IPS-20b (cell line): ENCODE measurements around the gene GNA14.

ENCODE experiments used
- H3K27ac ChIP-seq: one replicate; pipeline ENCODE4 v1.5.1; 2013; ENCODE audit warnings: low read length
- H3K27me3 ChIP-seq: 2 replicates; pipeline ENCODE4 v1.6.1; 2013; ENCODE audit warnings: mild to moderate bottlenecking, low read length, inconsistent platforms; ENCODE audit not compliant: insufficient read depth
- H3K36me3 ChIP-seq: 2 replicates; pipeline ENCODE4 v1.6.1; 2013; ENCODE audit warnings: low read depth, mild to moderate bottlenecking, inconsistent platforms, low read length, moderate library complexity; ENCODE audit not compliant: insufficient read depth
- H3K4me1 ChIP-seq: 2 replicates; pipeline ENCODE4 v1.6.1; 2013; ENCODE audit warnings: mild to moderate bottlenecking, control low read depth, inconsistent platforms, low read length, moderate library complexity; ENCODE audit not compliant: insufficient read depth
- H3K4me3 ChIP-seq: 2 replicates; pipeline ENCODE4 v1.5.1; 2013; ENCODE audit warnings: mild to moderate bottlenecking, low read length, inconsistent platforms
- H3K9ac ChIP-seq: 2 replicates; pipeline ENCODE4 v1.6.1; 2013; ENCODE audit warnings: low read depth, mild to moderate bottlenecking, inconsistent platforms, low read length, moderate library complexity
- H3K9me3 ChIP-seq: 2 replicates; pipeline ENCODE4 v1.6.1; 2013; ENCODE audit warnings: mild to moderate bottlenecking, low read depth, low read length, inconsistent platforms; ENCODE audit not compliant: insufficient read depth

The GNA14 gene

DNA sequence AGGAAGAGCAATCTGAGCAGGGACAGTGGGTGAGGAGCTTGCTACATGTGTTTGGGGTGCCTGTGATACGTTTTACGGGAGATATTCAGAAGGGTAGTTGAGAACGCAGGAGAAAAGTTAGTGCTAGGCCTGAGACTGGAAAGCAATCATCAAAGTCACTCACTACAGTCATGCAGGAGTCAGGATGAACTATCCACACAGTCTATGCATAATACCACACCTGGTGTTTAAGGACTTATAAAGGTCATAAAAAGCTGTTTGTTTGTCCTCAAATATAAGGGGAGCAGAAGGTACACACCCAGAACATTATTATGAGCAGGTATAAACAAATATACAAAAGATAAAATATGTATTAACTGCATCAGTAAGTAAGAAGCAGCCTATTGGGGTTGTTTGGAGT is 176.6 kb downstream of the GNA14 start:
- Histone ChIP-seq H3K27ac (no peak overlapping the region), H3K36me3 (no peaks in the 10 kb centered on the region), H3K9ac (no peak overlapping the region), H3K9me3 (no peaks in the 10 kb centered on the region; the same call in 1 of the 2 replicates), H3K4me3 (no peak overlapping the region), H3K4me1 (peaks cover 2% of the 10 kb centered on the region; the same call in 1 of the 2 replicates), H3K27me3 (no peaks in the 10 kb centered on the region)

DNA sequence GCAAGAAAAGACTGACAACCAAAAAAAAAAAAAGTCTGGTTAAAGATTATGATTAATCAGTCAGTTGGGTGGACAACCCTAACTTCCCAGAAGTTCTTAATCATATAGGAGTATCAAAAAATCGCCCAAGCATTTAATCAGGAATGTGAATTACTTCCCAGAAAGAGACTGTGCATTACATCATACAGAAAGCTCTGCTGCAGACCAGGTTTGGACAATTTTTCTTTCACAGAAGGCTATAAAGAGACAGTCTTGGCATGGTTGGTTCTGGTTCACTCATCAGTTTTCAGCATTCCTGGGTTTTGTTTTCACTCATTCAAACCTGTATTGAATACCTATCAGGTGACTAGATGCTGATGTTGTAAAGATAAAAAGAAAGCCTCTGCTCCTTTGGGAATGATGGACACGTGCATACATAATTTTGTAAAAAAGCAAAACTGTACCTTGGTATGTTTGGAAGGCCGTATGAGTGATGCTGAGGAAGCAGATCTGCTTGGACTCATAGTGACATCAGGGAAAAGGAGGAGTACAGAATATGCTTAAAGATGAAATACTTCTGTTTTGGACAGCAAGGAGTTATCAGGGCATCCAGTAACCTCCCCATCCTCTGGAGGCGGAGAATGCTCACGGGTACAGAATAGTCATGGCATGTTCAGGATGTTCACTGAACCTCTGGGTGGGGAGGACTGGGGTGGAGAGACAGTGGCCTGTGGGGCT is 178.4 kb downstream of the GNA14 start:
- Histone ChIP-seq H3K36me3 (no peaks in the 10 kb centered on the region), H3K4me3 (no peak overlapping the region), H3K27ac (no peak overlapping the region), H3K27me3 (no peaks in the 10 kb centered on the region), H3K9me3 (no peaks in the 10 kb centered on the region; the same call in 1 of the 2 replicates), H3K9ac (no peak overlapping the region), H3K4me1 (peaks cover 8% of the 10 kb centered on the region; the same call in 1 of the 2 replicates)

DNA sequence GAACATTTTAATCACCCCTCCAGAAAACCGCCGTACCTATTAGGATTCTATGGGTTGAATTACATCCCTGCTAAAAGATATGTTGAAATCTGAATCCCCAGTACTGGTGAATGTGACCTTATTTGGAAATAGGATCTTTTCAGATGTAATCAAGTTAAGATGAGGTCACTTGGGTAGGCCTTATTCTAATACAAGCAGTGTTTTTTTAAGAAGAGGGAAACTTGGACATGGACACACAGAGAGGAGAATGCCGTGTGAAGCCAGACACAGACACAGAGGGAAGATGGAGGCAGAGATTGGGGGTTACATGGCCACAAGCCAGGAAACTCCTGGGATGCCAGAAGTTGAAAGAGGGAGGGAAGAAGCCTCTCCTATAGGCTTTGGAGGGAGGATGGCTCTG is 183.5 kb downstream of the GNA14 start:
- H3K27ac ChIP-seq: no peak overlapping the region
- H3K36me3 ChIP-seq: no peaks in the 10 kb centered on the region
- H3K4me1 ChIP-seq: peaks cover 17% of the 10 kb centered on the region; the same call in 1 of the 2 replicates

DNA sequence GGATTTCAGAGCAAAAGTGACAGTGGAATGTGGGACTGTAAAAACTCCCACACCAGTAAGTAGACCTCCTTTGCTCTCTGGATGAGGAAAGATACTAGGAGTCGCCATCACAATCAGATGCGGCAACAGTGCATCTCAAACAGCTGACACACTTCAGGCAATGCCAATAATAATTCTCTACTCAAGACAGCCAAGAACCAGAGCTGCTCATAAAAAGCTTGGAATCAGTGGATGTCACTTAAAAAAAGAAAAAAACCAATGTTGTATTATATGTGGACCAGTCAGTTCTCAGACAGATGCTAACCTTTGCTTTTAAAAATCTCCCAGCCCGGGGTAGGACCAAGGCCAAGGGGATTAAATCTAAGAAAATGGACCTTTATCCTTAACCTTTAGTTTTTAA is 185.0 kb downstream of the GNA14 start:
- Histone ChIP-seq H3K4me1 (peaks cover 17% of the 10 kb centered on the region; the same call in 1 of the 2 replicates), H3K4me3 (no peak overlapping the region), H3K9ac (no peak overlapping the region), H3K9me3 (no peaks in the 10 kb centered on the region), H3K36me3 (no peaks in the 10 kb centered on the region), H3K27ac (no peak overlapping the region), H3K27me3 (no peaks in the 10 kb centered on the region)

More for the DNA sequence above, 183.5 kb downstream of the GNA14 start:
- Histone ChIP-seq H3K4me3 (no peak overlapping the region), H3K27me3 (no peaks in the 10 kb centered on the region), H3K9me3 (no peaks in the 10 kb centered on the region), H3K9ac (peak overlapping the region; percentile 1; the same call in 1 of the 2 replicates)

DNA sequence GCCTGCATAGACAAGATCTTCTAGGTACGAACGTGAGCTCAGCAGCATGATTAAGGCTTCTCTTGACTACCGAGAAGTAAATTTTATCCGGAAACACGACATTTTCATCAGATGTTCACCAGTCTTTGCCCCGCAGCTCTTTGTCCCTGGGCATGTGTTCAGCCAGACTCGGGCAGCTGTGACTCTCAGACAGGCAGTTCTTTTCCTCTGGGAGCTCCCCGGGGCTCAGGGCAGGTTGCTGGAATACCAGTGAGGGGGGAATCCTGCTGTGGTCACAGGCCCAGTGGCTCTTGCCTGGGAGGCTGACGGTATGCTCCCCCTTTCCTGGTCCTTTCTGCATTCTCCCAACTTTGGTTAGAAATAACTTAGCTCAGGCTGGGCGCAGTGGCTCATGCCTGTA is 186.1 kb downstream of the GNA14 start:
- no peak overlapping the region for H3K4me3 ChIP-seq
- H3K9ac ChIP-seq: no peak overlapping the region; the same call in 1 of the 2 replicates
- no peak overlapping the region for H3K27ac ChIP-seq
- H3K9me3 ChIP-seq: no peaks in the 10 kb centered on the region
- H3K36me3 ChIP-seq: no peaks in the 10 kb centered on the region
- no peaks in the 10 kb centered on the region for H3K27me3 ChIP-seq
- H3K4me1 ChIP-seq: peaks cover 21% of the 10 kb centered on the region; the same call in 1 of the 2 replicates

DNA sequence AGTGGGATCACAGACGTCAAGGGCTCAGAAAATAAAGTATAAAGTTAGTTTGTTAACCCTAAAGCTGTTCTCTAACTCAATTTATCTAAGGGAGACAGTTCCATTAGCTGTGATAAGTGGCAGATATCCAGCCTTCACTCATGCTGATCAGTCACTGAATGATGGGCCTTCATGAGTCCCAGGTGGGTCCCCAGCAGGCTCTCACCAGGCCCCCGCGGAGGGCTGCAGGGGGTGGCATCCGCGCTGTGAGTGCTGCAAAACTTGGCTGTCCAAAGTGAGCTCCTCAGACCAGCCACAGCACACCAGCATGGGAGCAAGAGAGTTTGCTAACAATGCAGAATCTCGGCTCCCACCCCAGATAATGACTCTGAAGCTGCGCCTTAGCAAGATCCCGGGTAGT is 187.2 kb downstream of the GNA14 start:
- H3K27me3 ChIP-seq: no peaks in the 10 kb centered on the region
- H3K4me1 ChIP-seq: peaks cover 15% of the 10 kb centered on the region; the same call in 1 of the 2 replicates
- H3K4me3 ChIP-seq: no peak overlapping the region
- H3K36me3 ChIP-seq: no peaks in the 10 kb centered on the region
- no peaks in the 10 kb centered on the region for H3K9me3 ChIP-seq
- no peak overlapping the region for H3K27ac ChIP-seq
- no peak overlapping the region for H3K9ac ChIP-seq

DNA sequence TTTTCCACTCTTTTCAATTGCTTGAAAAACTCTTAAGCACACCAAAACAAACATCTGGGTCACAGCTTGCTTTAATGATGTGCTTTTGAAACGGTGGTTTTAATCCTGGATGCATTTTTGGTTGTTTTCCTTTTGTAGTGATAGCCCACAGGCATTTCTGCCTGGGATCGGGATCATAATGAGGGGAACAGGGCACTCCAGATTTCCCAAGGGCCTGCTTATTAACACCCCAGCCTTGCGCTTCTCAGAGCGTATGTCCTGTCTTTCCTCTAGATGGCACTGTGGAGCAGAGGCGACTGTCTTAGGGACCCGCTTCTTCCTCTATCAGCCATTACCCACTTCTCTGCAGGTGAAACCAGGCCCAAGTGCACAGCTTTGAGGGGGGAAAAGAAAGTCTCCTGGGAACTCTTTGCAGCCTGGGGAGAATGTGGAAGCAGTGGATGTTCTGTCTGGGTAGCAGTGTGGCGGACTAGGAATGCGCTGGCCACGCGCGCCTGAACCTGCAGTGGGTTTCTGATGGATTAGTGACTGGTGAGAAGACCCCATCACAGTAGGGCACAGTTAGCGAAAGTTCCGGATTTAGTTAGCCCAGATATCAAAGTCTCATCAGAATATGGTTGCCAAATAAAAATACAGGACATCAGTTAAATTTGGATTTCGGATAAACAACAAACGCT is 190.1 kb downstream of the GNA14 start:
- no peaks in the 10 kb centered on the region for H3K9me3 ChIP-seq
- H3K27ac ChIP-seq: no peak overlapping the region
- H3K4me3 ChIP-seq: no peak overlapping the region
- no peak overlapping the region for H3K9ac ChIP-seq
- peaks cover 15% of the 10 kb centered on the region; the same call in 1 of the 2 replicates for H3K4me1 ChIP-seq
- no peaks in the 10 kb centered on the region for H3K27me3 ChIP-seq
- H3K36me3 ChIP-seq: no peaks in the 10 kb centered on the region

DNA sequence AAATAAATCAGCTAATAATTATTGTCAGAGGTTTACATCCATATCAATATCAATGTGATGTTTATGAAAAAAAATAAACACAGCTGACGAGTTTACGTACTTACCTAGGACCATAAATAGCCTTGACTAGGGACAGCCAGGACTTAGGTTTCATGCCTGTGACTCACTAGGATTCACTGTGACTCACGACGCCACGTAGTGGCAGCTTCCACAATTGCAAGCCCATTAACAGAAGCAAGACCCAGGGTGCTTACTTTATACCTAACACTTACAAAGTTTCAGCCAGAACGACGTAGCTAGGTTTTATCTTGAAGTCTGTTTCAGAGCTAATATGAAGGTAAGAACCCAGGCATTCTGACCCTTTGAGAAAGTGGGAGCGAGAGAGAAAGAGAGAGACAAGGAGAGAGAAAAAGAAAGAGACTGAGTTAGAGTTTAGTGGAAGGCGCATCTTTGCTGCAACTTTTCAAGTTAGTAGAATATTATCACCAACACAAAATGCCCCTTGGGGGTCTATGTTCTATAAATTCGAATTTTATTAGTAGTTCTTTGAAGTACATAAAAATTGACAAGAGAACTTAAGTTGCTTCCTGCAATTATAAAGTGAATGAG is 191.2 kb downstream of the GNA14 start:
- no peaks in the 10 kb centered on the region for H3K27me3 ChIP-seq
- no peak overlapping the region for H3K27ac ChIP-seq
- no peaks in the 10 kb centered on the region for H3K36me3 ChIP-seq
- H3K9ac ChIP-seq: no peak overlapping the region
- no peaks in the 10 kb centered on the region for H3K9me3 ChIP-seq
- no peak overlapping the region for H3K4me3 ChIP-seq
- H3K4me1 ChIP-seq: peaks cover 15% of the 10 kb centered on the region; the same call in 1 of the 2 replicates

DNA sequence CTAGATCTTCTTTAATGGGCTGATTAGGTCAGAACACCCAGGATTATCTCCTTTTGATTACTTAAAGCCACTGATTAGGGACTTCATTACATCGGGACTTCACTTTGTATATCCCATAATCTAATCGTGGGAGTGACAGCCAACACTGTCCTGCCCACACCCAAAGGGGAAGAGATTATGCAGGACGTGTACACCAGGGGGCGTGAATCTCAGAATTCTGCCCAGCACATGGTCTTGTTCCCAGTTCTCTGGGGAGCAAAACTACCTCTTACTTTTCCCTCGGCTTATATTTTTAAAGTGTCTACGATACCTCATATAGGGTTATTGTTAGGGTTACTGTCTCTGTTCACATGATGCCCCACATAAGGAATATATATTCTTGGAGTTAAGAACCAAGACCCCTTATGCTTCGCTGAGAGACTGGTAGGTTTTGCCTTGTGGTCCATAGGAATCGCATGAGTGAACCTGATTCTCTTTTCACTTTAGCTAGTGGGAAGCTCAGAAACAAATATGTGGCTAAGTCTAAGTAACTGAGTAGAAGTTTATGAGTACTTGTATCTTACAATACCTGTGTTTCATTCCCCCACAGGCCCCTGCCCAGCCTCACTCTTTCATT is 192.7 kb downstream of the GNA14 start:
- Histone ChIP-seq H3K9ac (no peak overlapping the region), H3K9me3 (no peaks in the 10 kb centered on the region), H3K4me1 (peaks cover 6% of the 10 kb centered on the region; the same call in 1 of the 2 replicates), H3K27me3 (no peaks in the 10 kb centered on the region), H3K4me3 (no peak overlapping the region), H3K27ac (no peak overlapping the region), H3K36me3 (no peaks in the 10 kb centered on the region)

DNA sequence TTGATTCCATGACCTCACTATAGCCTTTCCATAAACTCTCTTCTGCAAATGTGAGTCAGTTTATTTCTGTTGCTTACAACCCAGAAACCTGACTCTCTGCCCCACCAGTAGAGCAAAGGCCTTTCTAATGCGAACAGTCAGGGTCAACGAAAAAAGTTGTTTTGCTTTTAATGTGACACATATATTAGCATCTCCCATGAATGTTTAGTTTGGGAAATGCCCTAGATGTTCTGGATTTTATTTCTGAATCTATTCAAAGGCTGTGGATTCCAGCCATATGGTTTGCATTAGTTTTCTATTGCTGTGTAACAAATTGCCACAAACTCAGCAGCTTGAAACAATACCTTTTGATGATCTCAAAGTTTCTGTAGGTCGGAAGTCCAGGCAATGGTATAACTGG is 193.5 kb downstream of the GNA14 start:
- H3K4me3 ChIP-seq: no peak overlapping the region
- H3K9ac ChIP-seq: no peak overlapping the region
- H3K27ac ChIP-seq: no peak overlapping the region
- peaks cover 6% of the 10 kb centered on the region; the same call in 1 of the 2 replicates for H3K4me1 ChIP-seq
- no peaks in the 10 kb centered on the region for H3K9me3 ChIP-seq
- H3K36me3 ChIP-seq: no peaks in the 10 kb centered on the region
- H3K27me3 ChIP-seq: no peaks in the 10 kb centered on the region

DNA sequence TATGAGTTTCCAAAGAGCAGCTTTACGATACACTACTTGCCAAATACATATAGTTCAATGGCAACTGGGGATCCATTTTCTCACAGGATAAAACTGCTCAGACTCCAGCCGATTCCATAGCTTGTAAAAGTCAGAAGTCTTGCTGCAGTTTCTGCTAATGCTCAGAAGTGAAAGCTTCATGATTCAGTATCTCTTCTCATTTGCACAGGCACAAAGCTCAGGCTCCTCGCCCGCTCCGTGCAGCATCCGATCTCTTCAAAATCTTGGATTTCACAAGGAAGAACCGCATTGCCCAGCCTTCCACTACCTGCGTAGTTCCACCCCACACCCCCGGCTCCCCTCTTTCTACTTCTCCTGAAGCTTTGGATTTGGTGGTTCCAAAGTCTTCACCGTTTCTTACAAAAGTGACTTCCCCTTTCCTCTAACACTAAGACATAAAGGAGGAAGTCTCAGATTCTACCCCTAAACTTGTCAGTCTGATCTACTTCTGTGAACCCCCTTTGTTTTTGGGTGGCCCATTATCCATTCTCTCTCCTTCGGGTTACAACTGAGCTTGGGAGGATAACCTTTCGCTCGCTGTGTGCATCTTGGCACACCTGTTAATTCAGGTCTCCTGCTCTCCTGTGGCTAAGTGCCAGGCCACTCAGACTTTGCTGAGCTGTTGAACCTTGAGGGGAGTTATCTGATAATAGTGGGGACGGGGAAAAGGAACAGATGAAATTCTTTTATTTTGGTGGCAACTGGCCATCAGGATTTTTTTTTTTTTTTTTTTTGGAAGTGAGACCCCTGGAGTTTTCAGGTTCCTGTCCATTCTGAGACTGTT is 194.1 kb downstream of the GNA14 start:
- H3K27me3 ChIP-seq: no peaks in the 10 kb centered on the region
- H3K9me3 ChIP-seq: no peaks in the 10 kb centered on the region
- H3K36me3 ChIP-seq: no peaks in the 10 kb centered on the region
- H3K4me3 ChIP-seq: no peak overlapping the region
- H3K4me1 ChIP-seq: peaks cover 6% of the 10 kb centered on the region; the same call in 1 of the 2 replicates
- H3K9ac ChIP-seq: no peak overlapping the region
- H3K27ac ChIP-seq: no peak overlapping the region
